ENCODE data around the gene UNC13A.

GRCh38 chr19:17676295-17676694 is 11.9 kb downstream of the UNC13A start:
- TF ChIP-seq CTCF (IDR thresholded peaks at IDR 0.05) (no peak), POLR2AphosphoS5 (IDR thresholded peaks at IDR 0.05) (no peak), POLR2A (IDR thresholded peaks at IDR 0.05) (no peak)

Data from stomach (tissue), 4 donors.